ENCODE measurements around the gene CHST11.

DNA sequence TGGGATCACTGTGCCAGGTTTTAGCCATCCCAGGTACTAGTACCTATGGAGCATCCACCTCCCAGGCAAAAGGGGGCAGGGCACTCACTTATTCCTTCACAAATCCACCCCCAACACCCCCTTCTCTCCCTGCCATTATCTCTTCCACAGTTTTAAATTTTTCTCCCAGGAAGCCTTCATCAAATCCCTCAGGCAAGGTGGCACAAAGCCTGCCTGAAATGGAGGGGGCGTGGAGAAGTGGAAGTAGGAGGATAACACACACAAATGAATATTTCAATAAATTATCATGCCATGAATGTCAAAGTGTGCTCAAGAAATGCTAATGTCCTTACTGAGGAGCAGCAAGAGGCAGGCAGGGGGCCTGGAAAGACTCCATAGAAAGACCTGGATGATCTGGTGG, 4.7 kb upstream of the CHST11 start:
- TF ChIP-seq, protein P1, sequence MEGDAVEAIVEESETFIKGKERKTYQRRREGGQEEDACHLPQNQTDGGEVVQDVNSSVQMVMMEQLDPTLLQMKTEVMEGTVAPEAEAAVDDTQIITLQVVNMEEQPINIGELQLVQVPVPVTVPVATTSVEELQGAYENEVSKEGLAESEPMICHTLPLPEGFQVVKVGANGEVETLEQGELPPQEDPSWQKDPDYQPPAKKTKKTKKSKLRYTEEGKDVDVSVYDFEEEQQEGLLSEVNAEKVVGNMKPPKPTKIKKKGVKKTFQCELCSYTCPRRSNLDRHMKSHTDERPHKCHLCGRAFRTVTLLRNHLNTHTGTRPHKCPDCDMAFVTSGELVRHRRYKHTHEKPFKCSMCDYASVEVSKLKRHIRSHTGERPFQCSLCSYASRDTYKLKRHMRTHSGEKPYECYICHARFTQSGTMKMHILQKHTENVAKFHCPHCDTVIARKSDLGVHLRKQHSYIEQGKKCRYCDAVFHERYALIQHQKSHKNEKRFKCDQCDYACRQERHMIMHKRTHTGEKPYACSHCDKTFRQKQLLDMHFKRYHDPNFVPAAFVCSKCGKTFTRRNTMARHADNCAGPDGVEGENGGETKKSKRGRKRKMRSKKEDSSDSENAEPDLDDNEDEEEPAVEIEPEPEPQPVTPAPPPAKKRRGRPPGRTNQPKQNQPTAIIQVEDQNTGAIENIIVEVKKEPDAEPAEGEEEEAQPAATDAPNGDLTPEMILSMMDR (IDR thresholded peaks at IDR 0.05), result no peak
- no peak for TF ChIP-seq EP300 (IDR thresholded peaks at IDR 0.05)
